ENCODE measurements around the gene SNX13.

- TF ChIP-seq CTCF (IDR thresholded peaks at IDR 0.05) (no peak), POLR2A (IDR thresholded peaks at IDR 0.05) (no peak)
Observed at GRCh38 chr7:17807242-17807641, 133.1 kb downstream of the SNX13 start.
